ENCODE data around the gene PPP3CB.

DNA sequence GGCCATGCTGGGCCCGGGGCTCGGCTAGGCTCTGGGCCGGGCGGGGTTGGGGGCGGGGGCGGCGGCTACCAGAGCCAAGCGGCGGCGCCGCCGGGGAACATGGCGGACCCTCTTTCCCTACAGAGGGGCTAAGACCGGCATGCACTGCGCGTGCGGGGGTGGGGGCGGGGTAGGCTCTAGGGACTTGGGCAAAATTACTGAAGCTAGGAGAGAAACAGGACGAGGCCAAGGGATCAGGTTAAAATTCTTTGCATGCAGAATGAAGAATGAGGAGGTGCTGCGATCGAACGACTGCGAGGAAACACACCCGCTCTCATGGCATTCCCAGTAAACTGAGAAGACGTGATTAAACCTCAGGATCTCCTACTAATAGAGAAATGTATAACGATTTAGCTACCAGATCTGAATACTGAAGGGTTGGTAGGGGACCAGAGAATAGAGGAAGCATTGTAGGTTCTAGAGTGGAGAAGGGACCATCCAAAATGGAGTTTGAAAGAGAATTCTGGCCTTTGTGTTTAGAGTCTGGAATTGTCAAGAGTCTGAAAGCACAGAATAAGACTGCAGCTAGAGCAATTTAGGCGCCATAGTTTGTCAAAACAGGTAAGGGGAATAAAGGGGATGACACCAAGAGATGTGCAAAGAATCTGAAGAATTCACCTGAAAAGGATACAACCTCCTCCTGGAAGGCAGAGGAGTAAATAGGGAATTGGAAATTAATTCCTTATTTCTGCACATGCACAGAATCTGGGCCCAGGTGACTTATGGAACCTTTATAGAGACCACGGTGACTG, at the start of gene PPP3CB:
- TF ChIP-seq SUZ12 (IDR thresholded peaks at IDR 0.05) (no peak), SP1 (IDR thresholded peaks at IDR 0.05) (no peak), ELF4 (IDR thresholded peaks at IDR 0.05) (no peak)

Data from HEK293T (cell line).